HCT116 (cell line): Measurements from ENCODE around the gene CDYL2. TPM values are rescaled to one million over a fixed set of nuclear protein-coding genes. Genes with fewer than 3 reads are reported as not detected.

ENCODE experiments used
- ATAC-seq: fragments of 200-7000 bp; cut with Tn5 transposase; 2 replicates; pipeline ENCODE4 v1.9.1; 2020; ENCODE audit warnings: mild to moderate bottlenecking, moderate library complexity
- BruUV-seq: library from RNA; stranded (reverse); fragments of 400-500 nt; replicated peaks from 2 replicates; lab custom pipeline; 2021; lab: Mats Ljungman, UMichigan
- CTCF ChIA-PET: fragments of 300-600 bp; sonication (Branson Sonifier 250); formaldehyde crosslinking; loops from one replicate; lab custom pipeline; 2021; ENCODE audit warnings: antibody characterized with exemption; lab: Charles Lee
- POLR2A ChIA-PET: fragments of 300-600, 350-600 bp; sonication (Branson Sonifier 250); formaldehyde crosslinking; loops from one replicate; lab custom pipeline; 2021; ENCODE audit warnings: antibody characterized with exemption; lab: Charles Lee
- RAD21 ChIA-PET, 2 experiments: fragments of 300-600 bp; sonication (Branson Sonifier 250); formaldehyde crosslinking; loops; one replicate each; lab custom pipeline; 2023; ENCODE audit warnings: low total read pairs in 2 of 2; ENCODE audit not compliant: uncharacterized antibody in 2 of 2, unreplicated experiment in 2 of 2, low non-redundant PET in 1 of 2; lab: Charles Lee
- DNase-seq: peaks from one replicate; pipeline ENCODE4 v3.0.0-alpha.2; 2010; ENCODE audit warnings: low read depth, low spot score
- H2AFZ ChIP-seq: fragments of 200-600 bp; shearing (Covaris generic), sonication (generic); 2 replicates; pipeline ENCODE4 v1.6.1; 2017; ENCODE audit warnings: low read depth, mixed run types, mixed read lengths, antibody characterized with exemption, low read length; ENCODE audit not compliant: poor library complexity, severe bottlenecking
- H3K27ac ChIP-seq: 2 replicates; pipeline ENCODE4 v1.5.1; 2012; ENCODE audit warnings: low read depth, low read length
- H3K27me3 ChIP-seq: fragments of 200-600 bp; sonication (generic); 2 replicates; pipeline ENCODE4 v1.6.1; 2016; ENCODE audit warnings: mixed run types, low read length, mixed read lengths; ENCODE audit not compliant: insufficient read depth
- H3K36me3 ChIP-seq, 2 experiments: fragments of 200-500 bp in 1 of 2; fragments of 200-600 bp in 1 of 2; sonication (Bioruptor generic) in 1 of 2; sonication (generic) in 1 of 2; 2 replicates each; pipeline versions ENCODE4 v1.5.1 to v1.6.1; 2014 to 2016; ENCODE audit warnings: low read length in 2 of 2, inconsistent platforms in 1 of 2, mixed read lengths in 1 of 2, mixed run types in 1 of 2; ENCODE audit not compliant: insufficient read depth in 2 of 2, control insufficient read depth in 1 of 2
- H3K4me1 ChIP-seq, 2 experiments: fragments of 200-600 bp in 1 of 2; sonication (generic) in 1 of 2; 2 replicates each; pipeline versions ENCODE4 v1.5.1 to v1.6.1; 2012 to 2017; ENCODE audit warnings: low read length in 2 of 2, inconsistent platforms in 1 of 2, mild to moderate bottlenecking in 1 of 2, mixed read lengths in 1 of 2, mixed run types in 1 of 2, moderate library complexity in 1 of 2; ENCODE audit not compliant: insufficient read depth in 2 of 2, control insufficient read depth in 1 of 2
- H3K4me2 ChIP-seq: fragments of 200-600 bp; sonication (generic); 2 replicates; pipeline ENCODE4 v1.6.1; 2017; ENCODE audit warnings: mixed run types, low read length, mixed read lengths
- H3K4me3 ChIP-seq, 2 experiments: fragments of 200-600 bp in 1 of 2; sonication (generic) in 1 of 2; replicated peaks in 1 of 2; 2 replicates each; pipeline ENCODE4 v1.5.1; 2011 to 2016; ENCODE audit warnings: low read length in 2 of 2, control low read depth in 1 of 2, low read depth in 1 of 2, mild to moderate bottlenecking in 1 of 2, mixed read lengths in 1 of 2, mixed run types in 1 of 2
- H3K79me2 ChIP-seq: fragments of 200-600 bp; sonication (generic); 2 replicates; pipeline ENCODE4 v1.6.1; 2017; ENCODE audit warnings: mild to moderate bottlenecking, mixed run types, low read length, moderate library complexity, mixed read lengths; ENCODE audit not compliant: insufficient read depth
- H3K9ac ChIP-seq: fragments of 200-600 bp; sonication (generic); 2 replicates; pipeline ENCODE4 v1.6.1; 2016; ENCODE audit warnings: low read length, mixed read lengths
- H3K9me2 ChIP-seq: fragments of 200-600 bp; sonication (generic), shearing (Covaris generic); 2 replicates; pipeline ENCODE4 v1.6.1; 2017; ENCODE audit warnings: mixed run types, mild to moderate bottlenecking, moderate library complexity; ENCODE audit not compliant: insufficient read depth
- H3K9me3 ChIP-seq, 2 experiments: fragments of 200-500 bp in 1 of 2; fragments of 200-600 bp in 1 of 2; sonication (Bioruptor generic) in 1 of 2; sonication (generic) in 1 of 2; 2 replicates each; pipeline ENCODE4 v1.6.1; 2014 to 2017; ENCODE audit warnings: low read length in 2 of 2, mixed read lengths in 2 of 2, inconsistent platforms in 1 of 2, low read depth in 1 of 2, mild to moderate bottlenecking in 1 of 2, mixed run types in 1 of 2, moderate library complexity in 1 of 2; ENCODE audit not compliant: control insufficient read depth in 1 of 2, insufficient read depth in 1 of 2
- H4K20me1 ChIP-seq: fragments of 200-600 bp; sonication (generic), shearing (Covaris generic); 2 replicates; pipeline ENCODE4 v1.6.1; 2017; ENCODE audit warnings: mixed run types, mild to moderate bottlenecking, moderate library complexity; ENCODE audit not compliant: insufficient read depth
- ATF3 ChIP-seq: IDR thresholded peaks from 2 replicates; pipeline ENCODE4 v1.6.1; 2012
- CBX3 ChIP-seq: IDR thresholded peaks from 2 replicates; pipeline ENCODE4 v1.6.1; 2012; ENCODE audit warnings: low read depth
- CEBPB ChIP-seq: IDR thresholded peaks from 2 replicates; pipeline ENCODE4 v1.6.1; 2012; ENCODE audit warnings: low read depth
- FOSL1 ChIP-seq: IDR thresholded peaks from 2 replicates; pipeline ENCODE4 v1.6.1; 2012; ENCODE audit warnings: low read depth
- MAX ChIP-seq: IDR thresholded peaks from 2 replicates; pipeline ENCODE4 v1.6.1; 2012
- ZBTB33 ChIP-seq: IDR thresholded peaks from 2 replicates; pipeline ENCODE4 v1.6.1; 2011; ENCODE audit warnings: mild to moderate bottlenecking, low read length, moderate library complexity; ENCODE audit not compliant: insufficient replicate concordance; ENCODE audit errors: extremely low read depth
- intact Hi-C: fragments of 100-400 bp; cut with micrococcal nuclease; formaldehyde crosslinking; loops from 2 replicates; pipeline ENCODE4 v1.10.0; 2022
- total RNA-seq: library from RNA; stranded (reverse); gene quantifications from one replicate; pipeline ENCODE4 v1.2.1, GENCODE V29; 2021; ENCODE audit not compliant: unreplicated experiment
- TF ChIP-seq, protein P1 (sequence below), 3 experiments: fragments of 200-600 bp in 1 of 3; sonication (generic) in 1 of 3; IDR thresholded peaks in 2 of 3; conservative IDR thresholded peaks in 1 of 3; 2 replicates each; pipeline ENCODE4 v1.5.1; 2012 to 2017; ENCODE audit warnings: low read depth in 2 of 3, low read length in 2 of 3, antibody characterized with exemption in 1 of 3, borderline replicate concordance in 1 of 3, control low read depth in 1 of 3, mild to moderate bottlenecking in 1 of 3, mixed read lengths in 1 of 3, mixed run types in 1 of 3, moderate library complexity in 1 of 3; ENCODE audit not compliant: insufficient read depth in 1 of 3

CDYL2 gene
- total RNA-seq, 1 experiment from 2014 or later: 0.10 TPM

- RAD21 ChIA-PET: no interaction called here
- DNase-seq: no peak
- H3K4me1 ChIP-seq: no peaks in the 10 kb centered on the region
- H3K27me3 ChIP-seq: no peaks in the 10 kb centered on the region
- intact Hi-C loops: no loop called here
- peaks cover 5% of the 10 kb centered on the region in 2 experiments; a peak in 2 of 4 replicates for H3K9me3 ChIP-seq
- no peak overlapping the region for H2AFZ ChIP-seq
- H4K20me1 ChIP-seq: no peaks in the 10 kb centered on the region
- CTCF ChIA-PET: no interaction called here
- no peaks in the 10 kb centered on the region for H3K36me3 ChIP-seq
- H3K79me2 ChIP-seq: no peaks in the 10 kb centered on the region
- H3K4me2 ChIP-seq: no peak overlapping the region
- no TSS peak for BruUV-seq
- POLR2A ChIA-PET: no interaction called here
- TF ChIP-seq FOSL1 (no peak), CBX3 (no peak), ZBTB33 (no peak), ATF3 (no peak), CEBPB (no peak), MAX (no peak)
- TF ChIP-seq, protein P1, sequence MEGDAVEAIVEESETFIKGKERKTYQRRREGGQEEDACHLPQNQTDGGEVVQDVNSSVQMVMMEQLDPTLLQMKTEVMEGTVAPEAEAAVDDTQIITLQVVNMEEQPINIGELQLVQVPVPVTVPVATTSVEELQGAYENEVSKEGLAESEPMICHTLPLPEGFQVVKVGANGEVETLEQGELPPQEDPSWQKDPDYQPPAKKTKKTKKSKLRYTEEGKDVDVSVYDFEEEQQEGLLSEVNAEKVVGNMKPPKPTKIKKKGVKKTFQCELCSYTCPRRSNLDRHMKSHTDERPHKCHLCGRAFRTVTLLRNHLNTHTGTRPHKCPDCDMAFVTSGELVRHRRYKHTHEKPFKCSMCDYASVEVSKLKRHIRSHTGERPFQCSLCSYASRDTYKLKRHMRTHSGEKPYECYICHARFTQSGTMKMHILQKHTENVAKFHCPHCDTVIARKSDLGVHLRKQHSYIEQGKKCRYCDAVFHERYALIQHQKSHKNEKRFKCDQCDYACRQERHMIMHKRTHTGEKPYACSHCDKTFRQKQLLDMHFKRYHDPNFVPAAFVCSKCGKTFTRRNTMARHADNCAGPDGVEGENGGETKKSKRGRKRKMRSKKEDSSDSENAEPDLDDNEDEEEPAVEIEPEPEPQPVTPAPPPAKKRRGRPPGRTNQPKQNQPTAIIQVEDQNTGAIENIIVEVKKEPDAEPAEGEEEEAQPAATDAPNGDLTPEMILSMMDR (IDR thresholded peaks at IDR 0.05 in 2 of 3, conservative IDR thresholded peaks at IDR 0.05 in 1 of 3; ENCODE audit: borderline replicate concordance in 1 of 3, insufficient read depth in 1 of 3, low read depth in 2 of 3, low read length in 2 of 3): no peak
- no peak for ATAC-seq
- no peak overlapping the region for H3K9ac ChIP-seq
- no peak overlapping the region for H3K27ac ChIP-seq
- H3K9me2 ChIP-seq: no peaks in the 10 kb centered on the region
- H3K4me3 ChIP-seq: no peak overlapping the region
These were observed 220.9 kb downstream of the CDYL2 start for GRCh38 chr16:80583466-80583865.
